ENCODE results near the gene ILRUN. TPM values are rescaled to one million over a fixed set of nuclear protein-coding genes. Genes with fewer than 3 reads are reported as not detected.
"Not testable (repeated sequence)": the region's sequence is repeated elsewhere in the genome, so short reads cannot be mapped to it uniquely, and the experiment has no call there.

Gene ILRUN
- total RNA-seq, 4 donors from 2014 or later: 60.2 to 65.4 (median 62.9) TPM

GRCh38 chr6:34689742-34690141 lies 6.8 kb downstream of the ILRUN start:
- intact Hi-C loops (cut with DNase I; ENCODE audit: low total_unique reads): no loop called here
- TF ChIP-seq POLR2A (IDR thresholded peaks at IDR 0.05) (no peak), CTCF (IDR thresholded peaks at IDR 0.05) (no peak)

GRCh38 chr6:34688956-34689355 lies 7.6 kb downstream of the ILRUN start:
- TF ChIP-seq CTCF (IDR thresholded peaks at IDR 0.05): no peak
- no peak for TF ChIP-seq POLR2A (IDR thresholded peaks at IDR 0.05)
- intact Hi-C loops (cut with DNase I; ENCODE audit: low total_unique reads): no loop called here
- WGBS, 2 donors: 91 to 94% methylated on average over 5 of the region's 5 CpGs
- DNase-seq (ENCODE audit: low spot score in 2 of 2): no peak
- H3K4me3 ChIP-seq (ENCODE audit: low read depth, poor library complexity, severe bottlenecking): no peak overlapping the region

More at GRCh38 chr6:34689742-34690141, 6.8 kb downstream of the ILRUN start:
- H3K4me3 ChIP-seq (ENCODE audit: low read depth, poor library complexity, severe bottlenecking): no peak overlapping the region
- DNase-seq (ENCODE audit: low spot score in 2 of 2): peak in 1 of 2 donors; percentile 26

GRCh38 chr6:34684919-34685318 lies 11.6 kb downstream of the ILRUN start:
- no peak for DNase-seq (ENCODE audit: low spot score in 2 of 2)
- intact Hi-C loops (cut with DNase I; ENCODE audit: low total_unique reads): no loop called here
- TF ChIP-seq CTCF (IDR thresholded peaks at IDR 0.05): no peak
- no peak for TF ChIP-seq POLR2A (IDR thresholded peaks at IDR 0.05)
- 79 to 92% methylated on average over 2 of the region's 2 CpGs for WGBS, 2 donors
- no peak overlapping the region for H3K4me3 ChIP-seq (ENCODE audit: low read depth, poor library complexity, severe bottlenecking)

GRCh38 chr6:34684364-34684763 lies 12.2 kb downstream of the ILRUN start:
- intact Hi-C loops (cut with DNase I; ENCODE audit: low total_unique reads): no loop called here
- TF ChIP-seq CTCF (IDR thresholded peaks at IDR 0.05) (no peak), POLR2A (IDR thresholded peaks at IDR 0.05) (no peak)
- 84 to 93% methylated on average over 2 of the region's 2 CpGs for WGBS, 2 donors
- DNase-seq (ENCODE audit: low spot score in 2 of 2): no peak
- no peak overlapping the region for H3K4me3 ChIP-seq (ENCODE audit: low read depth, poor library complexity, severe bottlenecking)

- H3K4me3 ChIP-seq (ENCODE audit: low read depth, poor library complexity, severe bottlenecking): no peak overlapping the region
- TF ChIP-seq CTCF (IDR thresholded peaks at IDR 0.05) (no peak), POLR2A (IDR thresholded peaks at IDR 0.05) (no peak)
- WGBS, 2 donors: 73 to 82% methylated on average over 3 of the region's 3 CpGs
- intact Hi-C loops (cut with DNase I; ENCODE audit: low total_unique reads): no loop called here
- DNase-seq (ENCODE audit: low spot score in 2 of 2): no peak
These were observed 15.6 kb downstream of the ILRUN start for GRCh38 chr6:34680802-34681515.

GRCh38 chr6:34680313-34680712 lies 16.3 kb downstream of the ILRUN start:
- 81 to 86% methylated on average over 7 of the region's 7 CpGs for WGBS, 2 donors
- DNase-seq (ENCODE audit: low spot score in 2 of 2); intact Hi-C loops (cut with DNase I; ENCODE audit: low total_unique reads); H3K4me3 ChIP-seq (ENCODE audit: low read depth, poor library complexity, severe bottlenecking): not testable (repeated sequence)

All from lower leg skin (tissue), 4 donors.